GM21786 (cell line): Measurements from ENCODE around the gene RANBP10.
"Not testable (repeated sequence)": the region's sequence is repeated elsewhere in the genome, so short reads cannot be mapped to it uniquely, and the experiment has no call there.

Source experiments
- ATAC-seq: cut with Tn5 transposase; IDR thresholded peaks from one replicate; pipeline ENCODE4 v1.9.1; 2021; ENCODE audit not compliant: unreplicated experiment

RANBP10 gene

DNA sequence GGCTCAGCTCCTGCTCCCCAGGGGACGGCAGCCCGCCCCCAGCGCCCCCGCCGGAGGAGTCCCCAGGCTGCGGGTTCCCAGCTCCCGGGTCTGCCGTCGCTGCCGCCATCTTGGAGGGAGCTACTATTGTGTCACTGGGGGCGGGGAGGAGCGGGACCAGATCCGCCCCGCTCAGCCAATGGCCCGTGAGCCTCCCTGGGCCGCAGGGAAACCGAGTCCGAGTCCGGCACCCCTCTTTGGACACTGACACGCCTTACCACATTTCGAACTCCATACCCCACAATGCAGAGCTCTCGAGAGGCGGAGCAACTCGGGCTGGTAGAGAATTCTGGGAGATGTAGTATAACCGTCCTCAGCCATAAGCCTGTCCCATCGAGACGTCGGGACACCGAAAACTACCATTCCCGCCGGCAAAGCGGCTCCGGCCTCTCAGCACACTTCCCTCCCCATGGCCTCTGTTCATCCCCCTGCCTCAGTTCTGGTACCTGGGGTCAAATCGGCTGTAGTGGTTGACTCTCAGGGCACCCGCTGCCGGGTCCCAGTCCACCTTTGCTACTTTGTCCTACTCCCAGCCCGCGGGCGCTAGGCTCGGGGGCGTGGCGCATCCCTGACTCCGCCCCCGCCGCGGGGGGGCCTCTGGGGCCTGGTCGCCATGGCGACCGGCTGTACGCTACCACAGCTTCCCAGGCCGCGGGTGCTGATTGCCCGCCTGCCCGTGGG, at the start of gene RANBP10, which contains the start of gene TSNAXIP1:
TSS of gene RANBP10 (minus strand) at position 133 of the 720 bp plus-strand sequence. CDS start at position 109, 24 bp downstream.
TSS of gene TSNAXIP1 (plus strand) at position 462 of the 720 bp plus-strand sequence. CDS start 261 bp downstream, outside the sequence.
- ATAC-seq, result peak; percentile 95

DNA sequence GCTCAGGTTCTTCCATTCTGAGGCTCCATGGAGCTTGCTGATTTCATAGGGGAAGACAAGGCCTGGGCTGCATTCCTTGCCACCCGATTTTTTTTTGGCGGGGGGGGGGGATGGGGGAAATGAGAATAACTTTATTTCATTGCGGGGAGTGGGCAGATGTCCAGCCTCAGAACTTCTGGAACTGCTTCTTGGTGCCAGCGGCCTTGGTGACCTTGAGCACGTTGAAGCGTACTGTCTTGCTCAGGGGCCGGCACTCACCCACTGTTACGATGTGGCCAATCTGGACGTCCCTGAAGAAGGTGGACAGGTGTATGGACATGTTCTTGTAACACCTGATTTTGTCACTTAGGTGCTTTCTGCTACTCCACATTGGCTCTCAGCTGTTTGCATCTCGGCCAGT, 49.4 kb upstream of the RANBP10 start:
- ATAC-seq, result no peak

DNA sequence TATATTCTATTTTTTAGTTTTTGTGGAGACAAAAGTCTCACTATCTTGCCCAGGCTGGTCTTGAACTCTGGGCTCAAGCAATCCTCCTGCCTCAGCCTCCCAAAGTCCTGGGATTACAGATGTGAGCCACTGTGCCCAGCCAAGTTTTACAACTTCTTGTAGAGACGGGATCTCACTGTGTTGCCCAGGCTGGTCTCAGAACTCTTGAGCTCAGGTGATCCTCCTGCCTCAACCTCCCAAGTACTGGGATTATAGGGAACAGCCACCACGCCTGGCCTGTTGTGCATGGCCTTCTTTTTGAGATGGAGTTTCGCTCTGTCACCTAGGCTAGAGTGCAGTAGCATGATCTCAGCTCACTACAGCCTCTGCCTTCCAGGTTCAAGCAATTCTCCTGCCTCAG, 47.3 kb upstream of the RANBP10 start:
- ATAC-seq, result no peak

DNA sequence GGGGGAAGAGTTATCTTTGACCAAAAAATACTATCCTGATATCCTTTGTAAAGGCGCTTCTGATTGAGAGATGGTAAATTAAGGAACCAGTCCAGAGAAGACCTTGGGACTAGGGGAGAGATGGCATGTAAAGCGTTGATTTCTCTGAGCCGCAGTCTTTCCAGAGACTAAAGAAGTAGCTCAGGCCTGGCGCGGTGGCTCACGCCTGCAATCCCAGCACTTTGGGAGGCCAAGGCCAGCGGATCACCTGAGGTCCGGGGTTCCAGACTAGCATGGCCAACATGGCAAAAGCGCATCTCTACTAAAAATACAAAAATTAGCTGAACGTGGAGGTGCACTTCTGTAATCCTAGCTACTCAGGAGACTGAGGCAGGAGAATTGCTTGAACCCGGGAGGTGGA, 41.8 kb upstream of the RANBP10 start:
- ATAC-seq, result no peak

DNA sequence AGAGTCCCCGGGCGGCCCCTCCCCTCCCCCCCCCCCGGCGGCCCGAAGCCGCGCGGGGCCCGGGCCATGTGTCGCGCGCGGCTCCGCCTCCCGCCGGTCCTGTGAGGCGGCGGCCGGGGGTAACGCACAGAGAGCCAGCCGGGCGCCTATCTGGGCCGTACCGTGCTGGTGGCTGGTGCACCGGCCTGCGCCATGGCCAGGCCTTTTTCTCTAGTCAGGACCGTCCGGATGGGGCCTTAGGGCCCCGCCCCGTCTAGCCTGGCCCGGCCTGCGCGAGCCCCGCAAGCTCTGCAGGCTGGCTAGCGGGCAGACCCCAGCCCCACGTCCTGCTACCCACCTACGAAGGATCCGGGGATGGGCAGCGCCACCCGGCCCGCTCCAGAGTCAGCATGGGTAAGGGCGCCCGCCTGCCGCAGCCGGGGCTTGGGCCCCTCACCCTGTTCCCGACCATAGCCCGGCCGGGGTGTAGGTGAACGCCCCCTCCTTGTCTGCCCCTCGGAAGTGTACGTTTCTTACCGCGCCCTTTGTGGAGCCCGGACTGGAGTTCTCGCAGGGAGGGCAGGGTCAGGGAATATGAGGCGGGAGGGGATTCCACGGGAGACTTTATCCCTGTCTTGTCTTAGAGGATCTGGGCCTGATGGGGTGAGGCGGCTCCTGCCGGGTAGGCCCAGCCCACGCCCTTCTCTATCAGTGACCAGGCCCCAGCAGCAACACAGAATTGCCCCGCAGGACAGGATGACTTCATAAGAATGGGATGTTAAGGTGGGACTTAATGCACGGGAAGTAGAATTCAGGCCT, 40.9 kb upstream of the RANBP10 start, which contains the start of gene CENPT:
TSS of gene CENPT (minus strand) at position 630 of the 798 bp plus-strand sequence. CDS start 13,834 bp downstream, outside the sequence.
- ATAC-seq, result peak; percentile 34

DNA sequence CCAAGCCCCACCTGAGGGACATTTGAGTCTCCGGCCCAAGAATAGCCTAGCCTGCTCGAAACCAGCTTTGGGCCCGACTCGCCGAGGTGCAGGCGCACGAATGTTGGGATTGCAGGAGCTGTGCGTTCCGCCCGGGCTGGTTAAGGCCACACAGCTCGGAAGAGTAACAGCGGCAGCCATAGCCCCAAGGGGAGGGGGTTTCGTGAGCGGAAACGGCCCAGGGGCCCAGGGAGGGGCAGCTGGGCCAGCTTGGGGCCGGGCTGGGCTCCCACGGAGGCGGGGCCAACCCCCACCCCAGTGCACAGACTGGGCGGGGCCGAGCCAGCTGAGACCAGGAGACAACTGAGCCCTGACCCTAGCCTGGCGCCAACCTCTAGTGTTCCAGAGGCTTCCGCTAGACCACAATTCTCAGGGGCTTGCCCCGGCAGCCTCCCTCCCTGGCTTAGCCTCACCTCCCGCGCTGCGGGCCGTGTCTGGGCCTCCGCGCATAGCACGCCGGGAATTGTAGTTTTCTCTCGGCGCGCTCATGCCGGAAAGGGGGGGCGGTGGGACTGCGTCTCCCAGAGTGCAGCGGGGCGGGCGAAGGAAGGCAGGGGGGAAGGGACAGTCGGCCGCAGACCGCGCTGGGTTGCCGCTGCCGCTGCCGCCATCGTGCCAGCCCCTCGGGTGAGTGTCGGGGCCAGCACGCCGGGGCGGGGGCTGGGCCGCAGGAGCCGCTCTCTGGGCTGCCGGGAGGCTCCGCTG, 40.1 kb upstream of the RANBP10 start, which contains the start of gene NUTF2:
TSS of gene NUTF2 (plus strand) at position 614 of the 744 bp plus-strand sequence. CDS start 18,198 bp downstream, outside the sequence.
- ATAC-seq, result peak; percentile 59

DNA sequence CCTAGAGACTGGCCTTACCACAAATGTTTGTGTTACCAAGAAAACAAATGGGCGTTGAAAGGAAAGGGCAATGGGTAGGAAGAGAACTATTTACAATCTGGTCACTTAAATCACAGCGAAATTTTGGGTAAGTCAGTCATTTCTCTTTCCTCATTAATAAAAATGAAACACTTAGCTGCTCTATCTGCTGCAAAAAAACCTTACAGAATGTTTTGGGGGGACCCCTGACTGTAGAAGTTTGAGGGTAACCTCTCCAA, 39.6 kb upstream of the RANBP10 start:
- no peak for ATAC-seq

DNA sequence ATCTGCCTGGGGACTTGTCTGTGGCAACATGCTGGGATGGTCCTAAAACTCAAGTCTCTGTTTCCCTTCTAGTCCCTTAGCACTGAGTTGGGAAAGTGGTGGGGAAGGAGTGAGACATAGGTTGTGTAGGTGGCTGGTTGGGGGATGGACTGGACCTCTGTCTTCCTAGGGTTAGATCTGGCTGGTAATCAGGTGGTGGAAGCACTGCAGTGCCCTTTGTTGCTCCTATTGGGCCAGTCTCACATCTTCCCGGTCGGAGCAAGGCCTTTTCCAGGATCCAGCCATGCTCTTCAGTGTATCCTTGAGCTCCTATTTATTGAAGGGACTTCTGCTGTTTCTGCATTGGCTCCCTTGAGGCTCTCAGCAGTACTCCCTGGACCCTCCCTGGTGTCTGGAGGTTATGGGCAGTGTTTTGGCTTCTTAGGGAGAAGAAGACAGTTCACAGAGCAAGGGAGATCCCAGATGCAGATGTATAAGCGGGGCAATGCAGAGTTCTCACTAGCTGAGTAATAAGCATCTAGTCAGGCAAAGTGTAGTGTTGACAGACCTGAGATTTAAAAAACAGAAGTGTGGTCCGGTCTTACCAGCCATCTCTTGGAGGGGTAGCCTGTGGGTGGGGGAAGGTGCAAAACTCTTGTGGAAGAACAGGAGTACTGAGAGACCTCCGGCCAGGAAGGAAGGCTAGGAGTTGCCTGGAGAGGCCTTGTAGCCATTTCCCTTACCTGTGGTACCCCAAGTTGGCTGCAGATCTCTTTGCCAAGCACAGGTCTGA, 39.1 kb upstream of the RANBP10 start:
- no peak for ATAC-seq

DNA sequence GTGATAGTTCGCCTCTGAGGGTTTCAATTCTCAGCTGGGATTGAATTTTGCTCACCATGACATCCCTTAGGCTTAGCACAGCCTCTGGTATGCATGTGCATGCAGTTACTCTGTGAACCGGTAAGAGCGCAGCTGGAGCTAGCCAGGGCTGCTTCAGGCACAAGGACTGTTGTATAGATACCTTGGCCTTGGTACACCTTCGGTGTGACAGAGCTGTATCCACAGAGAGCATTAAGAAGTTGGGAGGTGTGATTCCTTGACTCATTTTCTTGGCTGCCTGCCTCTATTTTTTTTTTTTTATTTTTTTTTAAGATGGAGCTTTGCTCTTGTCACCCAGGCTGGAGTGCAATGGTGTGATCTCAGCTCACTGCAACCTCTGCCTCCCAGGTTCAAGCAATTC, 38.1 kb upstream of the RANBP10 start:
- ATAC-seq, result no peak

DNA sequence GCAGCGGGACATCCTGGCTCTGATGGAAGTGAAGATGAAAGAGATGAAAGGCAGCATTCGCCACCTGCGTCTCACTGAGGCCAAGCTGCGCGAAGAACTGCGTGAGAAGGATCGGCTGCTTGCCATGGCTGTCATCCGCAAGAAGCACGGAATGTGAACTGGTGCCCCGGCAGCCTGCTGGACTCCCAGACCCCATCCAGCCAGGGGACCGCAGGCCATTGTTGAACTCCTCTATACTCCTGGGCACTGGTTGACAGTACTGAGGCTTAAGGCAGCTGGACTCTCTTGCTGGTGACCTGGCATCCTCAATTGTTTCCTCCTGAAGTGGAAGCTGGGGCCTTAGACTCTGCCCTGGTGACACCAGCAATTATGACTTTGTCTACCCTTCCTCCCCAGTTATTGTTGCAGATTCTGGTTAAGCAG, 37.0 kb upstream of the RANBP10 start:
- no peak for ATAC-seq

DNA sequence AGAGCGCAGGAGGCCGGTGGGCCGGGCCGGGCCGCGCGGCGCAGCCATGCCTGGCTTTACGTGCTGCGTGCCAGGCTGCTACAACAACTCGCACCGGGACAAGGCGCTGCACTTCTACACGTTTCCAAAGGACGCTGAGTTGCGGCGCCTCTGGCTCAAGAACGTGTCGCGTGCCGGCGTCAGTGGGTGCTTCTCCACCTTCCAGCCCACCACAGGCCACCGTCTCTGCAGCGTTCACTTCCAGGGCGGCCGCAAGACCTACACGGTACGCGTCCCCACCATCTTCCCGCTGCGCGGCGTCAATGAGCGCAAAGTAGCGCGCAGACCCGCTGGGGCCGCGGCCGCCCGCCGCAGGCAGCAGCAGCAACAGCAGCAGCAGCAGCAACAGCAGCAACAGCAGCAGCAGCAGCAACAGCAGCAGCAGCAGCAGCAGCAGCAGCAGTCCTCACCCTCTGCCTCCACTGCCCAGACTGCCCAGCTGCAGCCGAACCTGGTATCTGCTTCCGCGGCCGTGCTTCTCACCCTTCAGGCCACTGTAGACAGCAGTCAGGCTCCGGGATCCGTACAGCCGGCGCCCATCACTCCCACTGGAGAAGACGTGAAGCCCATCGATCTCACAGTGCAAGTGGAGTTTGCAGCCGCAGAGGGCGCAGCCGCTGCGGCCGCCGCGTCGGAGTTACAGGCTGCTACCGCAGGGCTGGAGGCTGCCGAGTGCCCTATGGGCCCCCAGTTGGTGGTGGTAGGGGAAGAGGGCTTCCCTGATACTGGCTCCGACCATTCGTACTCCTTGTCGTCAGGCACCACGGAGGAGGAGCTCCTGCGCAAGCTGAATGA, 36.4 kb upstream of the RANBP10 start:
- ATAC-seq, result peak; percentile 5

DNA sequence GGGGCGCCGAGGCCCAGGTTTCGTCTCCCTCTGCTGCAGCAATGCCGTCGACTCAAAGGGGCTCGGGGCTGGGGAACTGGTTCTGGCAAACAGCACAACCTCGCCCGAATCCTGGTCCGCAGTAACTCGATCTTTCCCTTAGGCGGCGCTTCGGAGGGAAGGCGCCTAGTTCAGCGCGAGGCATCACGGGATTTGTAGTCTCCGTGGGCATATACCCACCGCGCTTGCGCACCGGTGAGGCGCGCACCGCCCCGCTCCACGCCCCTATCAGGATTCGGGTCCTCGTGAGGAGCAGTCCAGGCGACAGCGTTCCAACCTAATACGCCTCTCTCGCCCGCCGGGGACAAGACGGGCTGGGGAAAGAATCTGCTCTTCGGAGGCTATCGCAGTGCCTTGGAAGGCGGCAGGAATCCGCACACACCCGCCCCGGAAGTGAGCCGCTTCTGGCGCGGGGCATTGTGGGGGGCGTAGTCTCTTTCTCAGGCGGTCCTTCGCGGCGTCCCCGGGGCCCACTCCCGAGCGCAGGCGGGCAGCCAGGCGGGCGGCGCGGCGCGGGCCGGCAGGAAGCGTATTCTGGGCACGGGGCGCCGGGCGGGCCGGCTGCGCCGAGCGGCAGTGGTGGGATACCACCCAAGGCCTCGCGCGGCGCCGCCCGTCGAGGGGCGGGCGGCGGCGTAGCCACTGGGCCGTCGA, 35.6 kb upstream of the RANBP10 start, which contains the start of gene THAP11:
TSS of gene THAP11 (plus strand) at position 505 of the 693 bp plus-strand sequence. CDS start 235 bp downstream, outside the sequence.
- peak; percentile 39 for ATAC-seq

DNA sequence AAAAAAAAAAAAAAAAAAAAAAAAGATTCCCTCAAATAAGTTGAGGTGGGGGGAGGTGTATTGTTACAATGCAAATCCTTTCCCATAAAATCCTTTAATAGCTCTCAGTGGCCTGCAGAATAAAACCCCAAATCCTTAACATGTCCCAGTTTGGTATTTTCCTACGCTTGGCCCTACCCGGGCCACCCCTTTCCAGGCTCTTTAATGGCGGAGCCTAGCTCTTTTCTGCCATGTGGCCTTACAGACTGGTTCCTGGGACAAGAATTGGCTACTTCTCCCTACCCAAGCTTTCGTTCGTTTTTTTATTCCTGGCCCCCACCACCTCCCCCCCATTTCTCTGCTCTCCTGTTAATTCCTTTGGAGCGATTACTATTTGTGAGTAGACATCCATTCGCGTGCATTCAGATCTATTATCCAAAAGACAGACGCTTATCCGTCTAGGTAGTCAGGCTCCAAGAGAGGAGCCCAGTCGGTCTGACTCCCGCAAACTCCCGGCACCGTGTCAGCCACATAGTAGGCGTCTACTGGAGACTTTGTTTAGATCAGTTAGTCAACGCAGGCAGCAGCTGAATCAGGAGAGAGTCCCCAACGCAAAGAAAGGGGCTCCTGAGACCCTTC, 34.9 kb upstream of the RANBP10 start:
- ATAC-seq, result no peak

DNA sequence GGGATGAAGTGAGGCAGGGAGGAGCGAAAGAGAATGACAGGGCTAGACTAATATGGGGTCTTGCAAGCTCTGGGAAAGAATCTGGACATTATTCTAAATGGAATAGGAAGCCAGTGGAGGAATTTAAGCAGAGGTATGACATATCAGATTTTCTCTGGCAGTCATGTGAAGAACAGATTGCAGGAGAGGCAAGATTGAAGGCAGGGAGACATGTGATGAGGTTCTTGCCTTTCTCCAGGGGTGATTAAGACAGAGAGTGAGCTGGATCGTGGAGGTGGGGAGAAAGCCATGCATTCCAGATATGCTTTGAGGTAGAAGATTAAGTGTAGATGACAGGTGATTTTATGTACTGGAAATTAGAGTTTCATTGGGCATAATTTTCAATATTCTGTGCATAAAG, 31.5 kb upstream of the RANBP10 start:
- no peak for ATAC-seq

DNA sequence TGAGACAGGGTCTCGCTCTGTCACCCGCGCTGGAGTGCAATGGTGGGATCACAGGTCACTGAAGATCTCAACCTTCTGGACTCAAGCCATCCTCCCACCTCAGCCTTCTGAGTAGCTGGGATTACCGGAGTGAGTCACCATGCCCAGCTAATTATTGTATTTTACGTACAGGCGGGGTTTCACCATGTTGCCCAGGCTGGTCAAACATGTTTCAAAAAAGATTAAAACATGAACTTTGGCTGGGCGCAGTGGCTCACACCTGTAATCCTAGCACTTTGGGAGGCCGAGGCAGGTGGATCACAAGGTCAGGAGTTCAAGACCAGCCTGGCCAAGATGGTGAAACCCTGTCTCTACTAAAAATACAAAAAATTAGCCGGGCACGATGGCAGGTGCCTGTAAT, 30.8 kb upstream of the RANBP10 start:
- ATAC-seq, result not testable (repeated sequence)

DNA sequence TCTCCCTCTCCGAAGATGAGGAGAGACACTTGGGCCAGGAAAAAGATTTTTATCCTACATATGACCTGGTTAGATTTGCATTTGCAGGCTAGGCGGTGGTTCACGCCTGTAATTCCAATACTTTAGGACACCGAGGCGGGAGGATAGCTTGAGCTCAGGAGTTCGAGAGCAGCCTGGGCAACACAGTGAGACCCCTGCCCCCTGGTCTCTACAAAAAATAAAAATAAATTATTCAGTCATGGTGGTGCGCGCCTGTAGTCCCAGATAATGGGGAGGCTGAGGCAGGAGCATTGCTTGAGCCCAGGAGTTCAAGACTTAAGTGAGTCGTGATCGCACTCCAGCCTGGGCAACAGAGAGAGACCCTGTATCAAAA, 27.9 kb upstream of the RANBP10 start:
- ATAC-seq, result no peak

DNA sequence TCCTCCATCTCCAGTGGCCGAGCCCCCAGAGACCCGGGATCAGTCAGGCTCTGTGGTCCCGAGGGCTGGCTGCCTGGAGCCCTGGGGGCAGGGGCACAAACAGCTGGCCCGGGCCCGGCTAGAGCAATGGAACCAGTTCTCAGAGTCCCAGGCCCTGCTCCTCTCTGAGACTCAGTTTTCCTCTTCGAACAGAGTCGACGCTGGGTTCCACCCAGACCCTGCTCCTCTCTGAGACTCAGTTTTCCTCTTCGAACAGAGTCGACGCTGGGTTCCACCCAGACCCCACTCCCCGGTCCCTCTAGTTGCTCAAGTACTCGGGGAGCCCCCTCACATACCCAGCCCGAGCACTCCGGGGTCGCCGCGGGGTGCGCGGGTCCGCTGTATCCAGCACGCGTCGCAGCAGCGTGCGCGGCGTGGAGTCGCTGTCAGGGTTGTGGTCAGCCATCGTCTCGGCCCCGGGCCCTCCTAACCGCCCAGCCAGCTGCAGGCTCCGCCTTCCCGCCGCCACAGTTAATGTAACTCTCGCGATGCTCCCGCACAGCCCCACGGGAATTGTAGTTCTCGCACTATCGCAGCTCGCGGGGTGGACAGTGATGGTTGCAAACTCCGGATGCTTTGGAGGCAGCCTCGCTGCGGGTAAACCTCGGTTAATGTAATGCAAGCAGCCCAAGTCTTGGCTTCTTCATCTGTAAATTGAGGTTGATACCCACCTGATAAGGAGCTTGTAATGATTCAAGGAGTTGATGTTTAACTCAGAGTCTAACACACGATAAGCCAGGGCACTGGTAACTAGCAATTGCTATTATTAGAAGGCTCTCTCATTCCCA, 27.3 kb upstream of the RANBP10 start:
- ATAC-seq, result peak; percentile 98

DNA sequence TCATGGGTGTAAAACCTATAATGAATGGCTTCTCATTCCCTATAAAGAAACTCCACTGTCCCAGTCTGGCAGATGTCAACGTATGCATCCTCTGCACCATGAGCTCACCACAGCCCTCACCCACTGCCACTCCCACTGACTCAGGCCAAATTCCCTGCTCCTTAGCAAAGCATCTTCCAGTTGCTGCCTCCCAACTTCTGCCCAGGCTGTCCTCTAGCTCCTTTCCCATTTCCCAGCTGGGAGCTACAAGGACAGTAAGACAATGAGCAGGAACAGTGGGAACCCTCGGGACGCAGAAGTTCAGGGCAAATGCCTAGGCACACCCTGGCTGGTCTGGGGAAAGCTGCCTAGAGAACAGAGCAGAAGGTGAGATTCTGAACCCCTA, 26.7 kb upstream of the RANBP10 start:
- no peak for ATAC-seq
